SU-DHL-6 (cell line): Measurements from ENCODE around the gene FAM227A.

Experiments
- H2AFZ ChIP-seq: fragments of 200-600 bp; sonication (generic); 2 replicates; pipeline ENCODE4 v1.6.1; 2014; ENCODE audit warnings: low read depth, mild to moderate bottlenecking, moderate library complexity, mixed read lengths, antibody characterized with exemption, low read length; ENCODE audit not compliant: severe bottlenecking
- H3F3A ChIP-seq: fragments of 200-600 bp; shearing (Covaris generic); 2 replicates; pipeline ENCODE4 v1.6.0; 2016; ENCODE audit warnings: antibody characterized with exemption, mild to moderate bottlenecking; ENCODE audit not compliant: insufficient read depth
- H3K27ac ChIP-seq: fragments of 200-600 bp; sonication (generic); 2 replicates; pipeline ENCODE4 v1.5.1; 2016; ENCODE audit warnings: low read depth, mild to moderate bottlenecking, low read length, moderate library complexity, mixed read lengths
- H3K27me3 ChIP-seq: fragments of 200-600 bp; sonication (generic), shearing (Covaris generic); 2 replicates; pipeline ENCODE4 v1.6.0; 2014; ENCODE audit warnings: mild to moderate bottlenecking, low read length
- H3K36me3 ChIP-seq: fragments of 200-600 bp; sonication (generic); 2 replicates; pipeline ENCODE4 v1.6.1; 2014; ENCODE audit warnings: mild to moderate bottlenecking, low read length, mixed read lengths
- H3K4me2 ChIP-seq: fragments of 300-600, 200-600 bp; shearing (Covaris generic), sonication (generic); 2 replicates; pipeline ENCODE4 v1.6.0; 2014; ENCODE audit warnings: low read length, low read depth, mild to moderate bottlenecking; ENCODE audit not compliant: poor library complexity, severe bottlenecking
- H3K4me3 ChIP-seq: fragments of 200-600 bp; sonication (generic); 2 replicates; pipeline ENCODE4 v1.5.1; 2014; ENCODE audit warnings: antibody characterized with exemption, low read length, mild to moderate bottlenecking, mixed read lengths; ENCODE audit not compliant: insufficient read depth, poor library complexity, severe bottlenecking
- H3K79me2 ChIP-seq: fragments of 200-600 bp; sonication (generic); 2 replicates; pipeline ENCODE4 v1.6.1; 2014; ENCODE audit warnings: mild to moderate bottlenecking, low read length, moderate library complexity; ENCODE audit not compliant: insufficient read depth
- H3K9ac ChIP-seq: fragments of 200-600 bp; sonication (generic); 2 replicates; pipeline ENCODE4 v1.7.0; 2014; ENCODE audit warnings: mild to moderate bottlenecking, low read length
- H3K9me2 ChIP-seq: fragments of 200-600 bp; sonication (generic); replicated peaks from 2 replicates; pipeline ENCODE4 v1.6.1; 2014; ENCODE audit warnings: low read length; ENCODE audit not compliant: insufficient read depth
- H3K9me3 ChIP-seq: fragments of 200-600 bp; sonication (generic); 2 replicates; pipeline ENCODE4 v1.6.1; 2014; ENCODE audit warnings: low read length, mixed read lengths; ENCODE audit not compliant: insufficient read depth
- H4K20me1 ChIP-seq: fragments of 200-600 bp; sonication (generic); 2 replicates; pipeline ENCODE4 v1.6.1; 2014; ENCODE audit warnings: low read depth, mild to moderate bottlenecking, antibody characterized with exemption, low read length, moderate library complexity, mixed read lengths
- EZH2phosphoT487 ChIP-seq: fragments of 200-600 bp; sonication (generic), shearing (Covaris generic); conservative IDR thresholded peaks from 2 replicates; pipeline ENCODE4 v1.6.1; 2018; ENCODE audit warnings: mild to moderate bottlenecking, antibody characterized with exemption, low read length, moderate library complexity, mixed read lengths
- TF ChIP-seq, protein P1 (sequence below): fragments of 200-600 bp; sonication (generic); IDR thresholded peaks from one replicate; pipeline ENCODE4 v1.5.1; 2017; ENCODE audit warnings: antibody characterized with exemption, mild to moderate bottlenecking, low read length, moderate library complexity; ENCODE audit not compliant: insufficient read depth, poor library complexity, severe bottlenecking

FAM227A gene

DNA sequence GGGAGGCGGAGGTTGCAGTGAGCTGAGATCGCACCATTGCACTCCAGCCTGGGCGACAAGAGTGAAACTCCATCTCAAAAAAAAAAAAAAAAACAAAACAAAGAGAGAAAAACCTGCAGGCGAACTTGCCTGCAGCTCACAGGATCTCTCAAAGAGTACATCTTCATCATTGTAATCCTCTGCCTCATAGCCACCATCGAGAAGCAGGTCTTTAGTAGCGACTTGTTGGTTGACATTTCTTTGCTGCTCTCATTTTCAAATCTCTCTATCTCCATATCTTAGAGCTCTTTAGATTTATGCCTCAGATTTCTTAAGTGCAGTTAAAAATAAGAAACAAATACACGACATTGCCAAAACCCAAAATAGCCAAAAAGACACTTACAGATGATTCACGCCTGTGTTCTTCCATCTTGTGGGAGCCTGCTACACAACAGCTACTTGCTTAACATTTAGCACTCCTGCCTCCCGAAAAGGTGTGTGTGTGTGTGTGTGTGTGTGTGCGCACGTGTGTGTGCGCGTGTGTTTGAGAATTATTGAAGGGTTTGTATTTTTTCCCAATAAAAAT is 14.6 kb downstream of the FAM227A start:
- no peak for TF ChIP-seq EZH2phosphoT487
- TF ChIP-seq, protein P1, sequence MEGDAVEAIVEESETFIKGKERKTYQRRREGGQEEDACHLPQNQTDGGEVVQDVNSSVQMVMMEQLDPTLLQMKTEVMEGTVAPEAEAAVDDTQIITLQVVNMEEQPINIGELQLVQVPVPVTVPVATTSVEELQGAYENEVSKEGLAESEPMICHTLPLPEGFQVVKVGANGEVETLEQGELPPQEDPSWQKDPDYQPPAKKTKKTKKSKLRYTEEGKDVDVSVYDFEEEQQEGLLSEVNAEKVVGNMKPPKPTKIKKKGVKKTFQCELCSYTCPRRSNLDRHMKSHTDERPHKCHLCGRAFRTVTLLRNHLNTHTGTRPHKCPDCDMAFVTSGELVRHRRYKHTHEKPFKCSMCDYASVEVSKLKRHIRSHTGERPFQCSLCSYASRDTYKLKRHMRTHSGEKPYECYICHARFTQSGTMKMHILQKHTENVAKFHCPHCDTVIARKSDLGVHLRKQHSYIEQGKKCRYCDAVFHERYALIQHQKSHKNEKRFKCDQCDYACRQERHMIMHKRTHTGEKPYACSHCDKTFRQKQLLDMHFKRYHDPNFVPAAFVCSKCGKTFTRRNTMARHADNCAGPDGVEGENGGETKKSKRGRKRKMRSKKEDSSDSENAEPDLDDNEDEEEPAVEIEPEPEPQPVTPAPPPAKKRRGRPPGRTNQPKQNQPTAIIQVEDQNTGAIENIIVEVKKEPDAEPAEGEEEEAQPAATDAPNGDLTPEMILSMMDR = no peak
- H4K20me1 ChIP-seq = no peaks in the 10 kb centered on the region
- no peaks in the 10 kb centered on the region for H3K27me3 ChIP-seq
- H3K4me2 ChIP-seq = no peak overlapping the region
- H3K9ac ChIP-seq = no peak overlapping the region
- H3K4me3 ChIP-seq = no peak overlapping the region
- H3K79me2 ChIP-seq = no peaks in the 10 kb centered on the region
- no peaks in the 10 kb centered on the region for H3F3A ChIP-seq
- H3K9me3 ChIP-seq = no peaks in the 10 kb centered on the region
- H2AFZ ChIP-seq = no peak overlapping the region
- H3K36me3 ChIP-seq = no peaks in the 10 kb centered on the region
- H3K9me2 ChIP-seq = no peaks in the 10 kb centered on the region
- H3K27ac ChIP-seq = no peak overlapping the region

DNA sequence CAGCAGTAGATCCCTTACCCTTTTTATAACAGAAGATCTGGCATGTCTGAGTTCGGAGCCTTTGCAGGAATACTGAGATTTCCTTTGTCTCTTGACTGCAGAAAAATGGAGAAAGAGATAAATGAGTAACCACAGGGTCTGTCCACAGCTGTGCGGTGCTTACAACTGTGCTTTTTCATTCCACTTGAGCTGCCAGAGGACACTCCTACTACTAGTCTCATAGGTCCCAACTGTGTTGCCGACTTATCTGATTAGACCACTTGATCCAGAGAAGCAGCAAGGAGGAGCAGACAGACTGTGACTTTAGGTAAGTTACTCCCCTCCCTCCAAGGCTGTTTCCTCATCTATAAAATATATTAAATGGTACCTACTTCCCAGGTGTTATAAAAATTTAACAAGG is 17.5 kb downstream of the FAM227A start:
- Histone ChIP-seq H4K20me1 (no peaks in the 10 kb centered on the region), H3K27ac (no peak overlapping the region), H3K4me2 (no peak overlapping the region), H3K9me3 (no peaks in the 10 kb centered on the region), H3F3A (no peaks in the 10 kb centered on the region), H3K9ac (no peak overlapping the region), H3K4me3 (no peak overlapping the region), H2AFZ (no peak overlapping the region), H3K9me2 (no peaks in the 10 kb centered on the region), H3K79me2 (no peaks in the 10 kb centered on the region), H3K27me3 (no peaks in the 10 kb centered on the region), H3K36me3 (no peaks in the 10 kb centered on the region)
- no peak for TF ChIP-seq EZH2phosphoT487
- TF ChIP-seq, protein P1 = no peak

DNA sequence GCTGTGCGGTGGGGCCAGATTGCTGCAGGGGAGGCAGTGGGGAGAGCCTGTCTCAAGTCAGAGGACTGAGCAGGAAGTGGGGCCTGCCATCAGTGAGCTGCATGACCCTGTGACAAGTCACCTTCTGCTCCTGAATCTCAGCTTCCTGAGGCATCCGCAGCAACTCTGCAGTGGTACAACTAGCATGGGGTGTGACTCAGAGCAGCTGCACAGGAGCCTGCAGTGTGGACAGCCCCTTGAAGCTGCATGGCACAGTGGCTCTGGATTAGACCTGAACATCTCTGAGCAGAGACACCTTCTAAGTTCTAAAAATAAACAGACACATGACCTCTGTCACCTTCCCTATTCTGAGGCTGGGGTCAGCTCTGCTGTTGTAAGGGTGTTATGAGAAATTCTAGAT is 18.0 kb downstream of the FAM227A start:
- no peaks in the 10 kb centered on the region for H3K79me2 ChIP-seq
- no peak overlapping the region for H3K4me3 ChIP-seq
- no peaks in the 10 kb centered on the region for H3K27me3 ChIP-seq
- H3K9me2 ChIP-seq = no peaks in the 10 kb centered on the region
- no peak overlapping the region for H3K4me2 ChIP-seq
- no peaks in the 10 kb centered on the region for H4K20me1 ChIP-seq
- H3K36me3 ChIP-seq = no peaks in the 10 kb centered on the region
- H3K9me3 ChIP-seq = no peaks in the 10 kb centered on the region
- H2AFZ ChIP-seq = no peak overlapping the region
- H3F3A ChIP-seq = no peaks in the 10 kb centered on the region
- no peak for TF ChIP-seq EZH2phosphoT487
- TF ChIP-seq, protein P1 = no peak
- no peak overlapping the region for H3K27ac ChIP-seq
- no peak overlapping the region for H3K9ac ChIP-seq
